ENCODE data around the gene SERPINH1. TPM values are rescaled to one million over a fixed set of nuclear protein-coding genes. Genes with fewer than 3 reads are reported as not detected.

SERPINH1 gene
- total and polyA plus RNA-seq, 2 donors (not counting 3 experiments of a cell fraction or from before 2014, with no cell fraction given) = 409 to 816 TPM

DNA sequence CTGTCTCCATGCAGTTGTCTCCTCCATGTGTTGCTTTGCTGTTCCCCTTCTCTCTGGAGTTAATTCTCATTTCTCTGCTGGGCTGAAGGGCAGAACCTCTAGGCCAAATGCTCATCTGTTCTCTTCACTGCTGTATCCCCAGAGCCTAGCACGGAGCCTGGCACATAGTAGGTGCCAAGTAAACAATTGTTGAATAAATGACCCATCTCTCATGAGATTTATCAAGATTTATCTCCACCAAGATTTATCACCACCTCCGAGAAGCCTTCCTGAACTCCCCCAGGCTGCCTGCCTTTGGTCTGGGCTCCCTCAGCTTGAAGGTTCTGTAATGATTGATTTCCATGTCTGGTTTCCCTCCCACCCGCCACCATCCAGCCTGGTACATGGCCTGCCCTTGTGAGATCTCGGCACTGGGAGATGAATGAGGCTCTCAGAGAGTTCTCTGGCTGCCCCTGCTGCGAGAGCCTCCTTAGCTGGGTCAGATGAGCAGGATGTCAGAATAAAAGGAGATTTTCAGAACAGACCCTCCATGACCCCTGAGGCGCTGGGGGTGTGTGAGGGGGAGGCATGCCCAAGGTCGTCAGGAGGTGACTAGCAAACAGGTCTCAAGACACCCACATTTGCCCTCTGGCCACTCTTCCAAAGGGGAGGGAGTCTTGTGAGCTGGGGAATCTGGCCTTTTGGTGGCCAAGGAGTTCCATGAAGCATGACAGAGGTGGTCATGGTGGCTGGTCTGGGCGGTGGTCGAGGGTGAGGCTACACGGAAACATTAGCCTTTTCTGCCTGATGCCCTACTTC lies 33.9 kb upstream of the SERPINH1 start:
- no peak overlapping the region for H3K27ac ChIP-seq (ENCODE audit: insufficient read depth, low read depth, low read length)
- H3K9ac ChIP-seq (replicated peaks; ENCODE audit: extremely low read depth, insufficient read depth, low read length) = no peak overlapping the region
- no peaks in the 10 kb centered on the region for H3K79me2 ChIP-seq (ENCODE audit: control insufficient read depth, insufficient read depth, low read length)
- H3K9me3 ChIP-seq (replicated peaks; ENCODE audit: control insufficient read depth, insufficient read depth, low read length) = no peaks in the 10 kb centered on the region
- H2AFZ ChIP-seq (ENCODE audit: low read depth, low read length) = no peak overlapping the region
- dilution Hi-C loops (cut with MboI; ENCODE audit: extremely low pct_ligation_motif_present, low sequenced_read_pairs) = no loop called here
- H4K20me1 ChIP-seq (replicated peaks; ENCODE audit: control insufficient read depth, extremely low read depth, insufficient read depth, low read length) = no peaks in the 10 kb centered on the region
- CTCF ChIA-PET = interaction anchor here (0.6 to 7.2 kb wide), 10 partner anchors 9 to 140 kb away, joined by 3 to 115 read pairs (median 4); no protein-coding TSS in a partner anchor
- no peaks in the 10 kb centered on the region for H3K9me1 ChIP-seq (replicated peaks; ENCODE audit: control insufficient read depth, extremely low read depth, insufficient read depth, low read length)
- DNase-seq (ENCODE audit: low read depth, low spot score) (no peak), FAIRE-seq (no peak)
- BruUV-seq (replicated peaks) = no TSS peak
- H3K36me3 ChIP-seq (ENCODE audit: control insufficient read depth in 2 of 2, extremely low read depth in 1 of 2, insufficient read depth in 2 of 2, low read length in 2 of 2) = no peaks in the 10 kb centered on the region
- no peak overlapping the region for H3K4me2 ChIP-seq (ENCODE audit: insufficient read depth, low read length)
- no peaks in the 10 kb centered on the region for H3K27me3 ChIP-seq (ENCODE audit: control insufficient read depth in 2 of 2, insufficient read depth in 2 of 2, low read length in 2 of 2)
- POLR2A ChIA-PET = interaction anchor here (1.3 kb wide), 1 partner anchor 26 kb away, joined by 3 read pairs; no protein-coding TSS in a partner anchor
- no peak overlapping the region for H3K4me3 ChIP-seq (replicated peaks in 1 of 3; ENCODE audit: insufficient read depth in 1 of 3, low read depth in 1 of 3, low read length in 3 of 3)
- no peak for TF ChIP-seq MYC (IDR thresholded peaks at IDR 0.05; ENCODE audit: low read depth, low read length)
- no peak for TF ChIP-seq JUN (IDR thresholded peaks at IDR 0.05; ENCODE audit: borderline replicate concordance, insufficient read depth, insufficient read length, low read depth)
- no peak for TF ChIP-seq GATA2 (IDR thresholded peaks at IDR 0.05; ENCODE audit: insufficient read depth, insufficient read length, low read depth, low read length)
- TF ChIP-seq POLR2A (IDR thresholded peaks at IDR 0.05; ENCODE audit: low read depth, low read length) = no peak
- H3K4me1 ChIP-seq (ENCODE audit: control insufficient read depth, extremely low read depth, insufficient read depth, low read length) = peaks cover 17% of the 10 kb centered on the region
- intact Hi-C loops (cut with micrococcal nuclease) = loop anchor here (5.0 kb wide), 1 partner anchor 36 kb away; no protein-coding TSS in a partner anchor

DNA sequence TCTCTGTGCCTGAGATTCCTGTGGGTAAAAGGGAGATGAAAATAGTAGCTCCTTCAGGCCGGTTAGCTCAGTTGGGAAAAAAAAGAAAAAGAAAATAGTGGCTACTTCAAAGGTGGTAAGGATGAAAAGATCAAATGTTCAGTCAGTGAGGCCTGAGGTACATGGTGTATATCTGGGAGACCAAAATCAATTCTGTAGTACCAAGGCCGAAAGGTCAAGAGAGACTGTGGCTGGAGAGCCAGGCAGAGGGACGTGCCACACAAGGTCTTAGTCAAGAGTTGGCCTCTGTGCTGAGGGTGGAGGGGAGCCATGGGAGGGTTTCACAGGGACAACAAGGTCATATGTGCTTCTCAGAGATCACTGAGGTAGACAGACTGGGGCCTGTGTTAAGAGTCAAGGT lies 31.5 kb upstream of the SERPINH1 start:
- DNase-seq (ENCODE audit: low read depth, low spot score) = no peak
- no peak overlapping the region for H3K27ac ChIP-seq (ENCODE audit: insufficient read depth, low read depth, low read length)
- H3K9me1 ChIP-seq (replicated peaks; ENCODE audit: control insufficient read depth, extremely low read depth, insufficient read depth, low read length) = no peaks in the 10 kb centered on the region
- H3K27me3 ChIP-seq (ENCODE audit: control insufficient read depth in 2 of 2, insufficient read depth in 2 of 2, low read length in 2 of 2) = no peaks in the 10 kb centered on the region
- no TSS peak for BruUV-seq (replicated peaks)
- no peak overlapping the region for H3K4me2 ChIP-seq (ENCODE audit: insufficient read depth, low read length)
- H2AFZ ChIP-seq (ENCODE audit: low read depth, low read length) = no peak overlapping the region
- no peak overlapping the region for H3K9ac ChIP-seq (replicated peaks; ENCODE audit: extremely low read depth, insufficient read depth, low read length)
- H4K20me1 ChIP-seq (replicated peaks; ENCODE audit: control insufficient read depth, extremely low read depth, insufficient read depth, low read length) = no peaks in the 10 kb centered on the region
- H3K36me3 ChIP-seq (ENCODE audit: control insufficient read depth in 2 of 2, extremely low read depth in 1 of 2, insufficient read depth in 2 of 2, low read length in 2 of 2) = no peaks in the 10 kb centered on the region
- no peaks in the 10 kb centered on the region for H3K79me2 ChIP-seq (ENCODE audit: control insufficient read depth, insufficient read depth, low read length)
- CTCF ChIA-PET = interaction anchor here (0.6 to 7.2 kb wide), 9 partner anchors 8 to 142 kb away, joined by 3 to 115 read pairs (median 12); no protein-coding TSS in a partner anchor
- no peak overlapping the region for H3K4me3 ChIP-seq (replicated peaks in 1 of 3; ENCODE audit: insufficient read depth in 1 of 3, low read depth in 1 of 3, low read length in 3 of 3)
- TF ChIP-seq FOS (IDR thresholded peaks at IDR 0.05; ENCODE audit: borderline replicate concordance, insufficient read depth, low read length) (no peak), GATA2 (IDR thresholded peaks at IDR 0.05; ENCODE audit: insufficient read depth, insufficient read length, low read depth, low read length) (no peak), MYC (IDR thresholded peaks at IDR 0.05; ENCODE audit: low read depth, low read length) (no peak), POLR2AphosphoS5 (IDR thresholded peaks at IDR 0.05; ENCODE audit: insufficient read depth, low read depth, low read length) (no peak), JUN (IDR thresholded peaks at IDR 0.05; ENCODE audit: borderline replicate concordance, insufficient read depth, insufficient read length, low read depth) (no peak), POLR2A (IDR thresholded peaks at IDR 0.05; ENCODE audit: low read depth, low read length) (no peak), EZH2 (IDR thresholded peaks at IDR 0.05; ENCODE audit: borderline replicate concordance, low read depth, low read length, severe bottlenecking) (no peak)
- TF ChIP-seq, protein P1, sequence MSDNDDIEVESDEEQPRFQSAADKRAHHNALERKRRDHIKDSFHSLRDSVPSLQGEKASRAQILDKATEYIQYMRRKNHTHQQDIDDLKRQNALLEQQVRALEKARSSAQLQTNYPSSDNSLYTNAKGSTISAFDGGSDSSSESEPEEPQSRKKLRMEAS (IDR thresholded peaks at IDR 0.05; ENCODE audit: insufficient read depth, insufficient read length) = no peak
- TF ChIP-seq, protein P2, sequence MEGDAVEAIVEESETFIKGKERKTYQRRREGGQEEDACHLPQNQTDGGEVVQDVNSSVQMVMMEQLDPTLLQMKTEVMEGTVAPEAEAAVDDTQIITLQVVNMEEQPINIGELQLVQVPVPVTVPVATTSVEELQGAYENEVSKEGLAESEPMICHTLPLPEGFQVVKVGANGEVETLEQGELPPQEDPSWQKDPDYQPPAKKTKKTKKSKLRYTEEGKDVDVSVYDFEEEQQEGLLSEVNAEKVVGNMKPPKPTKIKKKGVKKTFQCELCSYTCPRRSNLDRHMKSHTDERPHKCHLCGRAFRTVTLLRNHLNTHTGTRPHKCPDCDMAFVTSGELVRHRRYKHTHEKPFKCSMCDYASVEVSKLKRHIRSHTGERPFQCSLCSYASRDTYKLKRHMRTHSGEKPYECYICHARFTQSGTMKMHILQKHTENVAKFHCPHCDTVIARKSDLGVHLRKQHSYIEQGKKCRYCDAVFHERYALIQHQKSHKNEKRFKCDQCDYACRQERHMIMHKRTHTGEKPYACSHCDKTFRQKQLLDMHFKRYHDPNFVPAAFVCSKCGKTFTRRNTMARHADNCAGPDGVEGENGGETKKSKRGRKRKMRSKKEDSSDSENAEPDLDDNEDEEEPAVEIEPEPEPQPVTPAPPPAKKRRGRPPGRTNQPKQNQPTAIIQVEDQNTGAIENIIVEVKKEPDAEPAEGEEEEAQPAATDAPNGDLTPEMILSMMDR (IDR thresholded peaks at IDR 0.05; ENCODE audit: extremely low read depth in 1 of 2, insufficient read depth in 1 of 2, low read depth in 1 of 2, low read length in 2 of 2) = no peak
- dilution Hi-C loops (cut with MboI; ENCODE audit: extremely low pct_ligation_motif_present, low sequenced_read_pairs) (loop anchor here (10.0 kb wide), 1 partner anchor 86 kb away; no protein-coding TSS in a partner anchor), intact Hi-C loops (cut with micrococcal nuclease) (no loop called here)
- POLR2A ChIA-PET = no interaction called here
- H3K9me3 ChIP-seq (replicated peaks; ENCODE audit: control insufficient read depth, insufficient read depth, low read length) = no peaks in the 10 kb centered on the region
- H3K4me1 ChIP-seq (ENCODE audit: control insufficient read depth, extremely low read depth, insufficient read depth, low read length) = peaks cover 11% of the 10 kb centered on the region
- no peak for FAIRE-seq
